Right atrium auricular region (tissue), 2 donors: Measurements from ENCODE around the gene MTR. TPM values are rescaled to one million over a fixed set of nuclear protein-coding genes. Genes with fewer than 3 reads are reported as not detected.
"Not testable (repeated sequence)": the region's sequence is repeated elsewhere in the genome, so short reads cannot be mapped to it uniquely, and the experiment has no call there.

ENCODE experiments used
- DNase-seq: peaks from one replicate; pipeline ENCODE4 v3.0.0-alpha.2; 2019; ENCODE audit warnings: low spot score
- H3K27ac ChIP-seq, 2 donors: fragments of 200-600 bp; sonication (generic); 1 replicate in 1 of 2; 2 replicates in 1 of 2; pipeline ENCODE4 v1.5.1; 2016 to 2019
- H3K27me3 ChIP-seq, 2 donors: fragments of 200-600 bp; sonication (generic); one replicate each; pipeline versions ENCODE4 v1.5.1 to v1.6.0; 2017 to 2019
- H3K36me3 ChIP-seq: fragments of 200-600 bp; sonication (generic); one replicate; pipeline ENCODE4 v1.5.1; 2016
- H3K4me1 ChIP-seq, 2 donors: fragments of 200-600 bp; sonication (generic); one replicate each; pipeline versions ENCODE4 v1.5.1 to v1.6.0; 2017 to 2019
- H3K4me3 ChIP-seq, 2 donors: fragments of 200-600 bp; sonication (generic); 1 replicate in 1 of 2; 2 replicates in 1 of 2; pipeline ENCODE4 v1.5.1; 2017 to 2019; ENCODE audit warnings: mild to moderate bottlenecking in 1 of 2, moderate library complexity in 1 of 2
- H3K9me3 ChIP-seq, 2 donors: fragments of 200-600 bp; sonication (generic); one replicate each; pipeline ENCODE4 v1.5.1; 2019
- total RNA-seq, 2 donors: library from RNA; depleted of rRNA; stranded (reverse); fragments of >200 nt; gene quantifications; one replicate each; pipeline ENCODE4 v1.1.0, GENCODE V29; 2016
- TF ChIP-seq, protein P1 (sequence below), 2 donors: fragments of 200-600 bp; sonication (generic); IDR thresholded peaks; one replicate each; pipeline ENCODE4 v1.5.1; 2019; ENCODE audit warnings: antibody characterized with exemption in 2 of 2

MTR gene
- total RNA-seq, 2 donors from 2014 or later: 21.8 to 30.4 TPM

DNA sequence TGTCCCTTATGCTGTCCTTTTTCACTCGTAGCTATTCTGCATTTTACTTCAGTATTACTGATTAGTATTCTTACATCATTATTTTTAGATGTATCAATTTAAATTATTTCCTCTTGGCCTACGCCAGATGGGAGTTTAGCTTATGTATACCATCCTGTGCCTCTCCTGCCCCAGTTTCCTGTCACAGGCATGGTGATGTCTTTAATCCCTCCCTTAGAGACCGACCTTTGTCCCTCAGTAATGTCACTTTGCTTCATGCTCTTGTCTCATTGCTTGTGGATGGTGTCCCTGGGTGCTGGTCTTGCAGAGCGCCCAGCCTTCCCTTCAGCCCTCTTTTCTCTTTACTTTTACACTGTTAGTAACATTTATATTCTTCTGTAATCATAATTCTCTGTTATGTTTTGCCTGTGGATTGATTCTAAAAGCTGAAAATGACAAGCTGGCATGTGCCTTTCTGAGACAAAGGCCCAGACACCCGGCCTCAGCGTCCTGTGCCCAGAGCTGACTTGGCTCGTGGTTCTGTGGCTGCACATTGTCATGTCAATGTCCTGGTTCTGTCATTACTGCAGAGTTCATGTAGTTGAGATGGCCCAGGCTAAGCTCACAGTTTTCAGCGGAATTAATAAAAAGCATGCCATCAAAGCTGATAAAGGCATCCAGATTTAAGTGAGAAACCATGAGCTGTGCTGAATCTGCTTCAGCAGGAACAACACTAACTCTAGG, 100.7 kb downstream of the MTR start:
- TF ChIP-seq, protein P1, sequence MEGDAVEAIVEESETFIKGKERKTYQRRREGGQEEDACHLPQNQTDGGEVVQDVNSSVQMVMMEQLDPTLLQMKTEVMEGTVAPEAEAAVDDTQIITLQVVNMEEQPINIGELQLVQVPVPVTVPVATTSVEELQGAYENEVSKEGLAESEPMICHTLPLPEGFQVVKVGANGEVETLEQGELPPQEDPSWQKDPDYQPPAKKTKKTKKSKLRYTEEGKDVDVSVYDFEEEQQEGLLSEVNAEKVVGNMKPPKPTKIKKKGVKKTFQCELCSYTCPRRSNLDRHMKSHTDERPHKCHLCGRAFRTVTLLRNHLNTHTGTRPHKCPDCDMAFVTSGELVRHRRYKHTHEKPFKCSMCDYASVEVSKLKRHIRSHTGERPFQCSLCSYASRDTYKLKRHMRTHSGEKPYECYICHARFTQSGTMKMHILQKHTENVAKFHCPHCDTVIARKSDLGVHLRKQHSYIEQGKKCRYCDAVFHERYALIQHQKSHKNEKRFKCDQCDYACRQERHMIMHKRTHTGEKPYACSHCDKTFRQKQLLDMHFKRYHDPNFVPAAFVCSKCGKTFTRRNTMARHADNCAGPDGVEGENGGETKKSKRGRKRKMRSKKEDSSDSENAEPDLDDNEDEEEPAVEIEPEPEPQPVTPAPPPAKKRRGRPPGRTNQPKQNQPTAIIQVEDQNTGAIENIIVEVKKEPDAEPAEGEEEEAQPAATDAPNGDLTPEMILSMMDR (IDR thresholded peaks at IDR 0.05): no peak
- Histone ChIP-seq H3K36me3 (peaks cover 81% of the 10 kb centered on the region), H3K4me3 (no peak overlapping the region), H3K4me1 (peaks cover 0 to 30% of the 10 kb centered on the region in 2 donors), H3K27ac (peak overlapping the region; percentile 65 to 67), H3K27me3 (no peaks in the 10 kb centered on the region), H3K9me3 (no peaks in the 10 kb centered on the region)
- no peak for DNase-seq

DNA sequence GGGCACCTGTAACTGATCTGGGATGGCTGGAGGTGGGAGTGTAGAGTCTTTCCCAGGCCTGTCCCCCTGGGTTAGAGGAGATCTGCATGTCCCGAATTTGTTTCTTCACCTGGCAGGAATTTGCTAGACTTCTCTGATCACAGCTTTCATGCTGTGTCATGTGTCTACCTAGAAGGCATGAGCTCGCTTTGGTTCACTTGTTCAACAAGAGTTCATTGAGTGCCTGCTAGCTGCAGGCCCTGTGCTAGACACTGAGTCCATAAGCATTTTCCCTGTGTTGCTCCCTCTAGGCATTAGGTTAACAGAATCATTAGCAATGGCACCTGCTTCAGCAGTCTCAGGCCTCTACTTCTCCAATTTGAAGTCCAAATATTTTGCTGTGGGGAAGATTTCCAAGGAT, 101.6 kb downstream of the MTR start:
- Histone ChIP-seq H3K4me1 (peaks cover 0 to 21% of the 10 kb centered on the region in 2 donors), H3K27me3 (no peaks in the 10 kb centered on the region), H3K36me3 (peaks cover 80% of the 10 kb centered on the region), H3K4me3 (no peak overlapping the region), H3K27ac (peak overlapping the region; percentile 65 to 67), H3K9me3 (no peaks in the 10 kb centered on the region)
- DNase-seq: no peak
- TF ChIP-seq, protein P1 (IDR thresholded peaks at IDR 0.05): no peak

DNA sequence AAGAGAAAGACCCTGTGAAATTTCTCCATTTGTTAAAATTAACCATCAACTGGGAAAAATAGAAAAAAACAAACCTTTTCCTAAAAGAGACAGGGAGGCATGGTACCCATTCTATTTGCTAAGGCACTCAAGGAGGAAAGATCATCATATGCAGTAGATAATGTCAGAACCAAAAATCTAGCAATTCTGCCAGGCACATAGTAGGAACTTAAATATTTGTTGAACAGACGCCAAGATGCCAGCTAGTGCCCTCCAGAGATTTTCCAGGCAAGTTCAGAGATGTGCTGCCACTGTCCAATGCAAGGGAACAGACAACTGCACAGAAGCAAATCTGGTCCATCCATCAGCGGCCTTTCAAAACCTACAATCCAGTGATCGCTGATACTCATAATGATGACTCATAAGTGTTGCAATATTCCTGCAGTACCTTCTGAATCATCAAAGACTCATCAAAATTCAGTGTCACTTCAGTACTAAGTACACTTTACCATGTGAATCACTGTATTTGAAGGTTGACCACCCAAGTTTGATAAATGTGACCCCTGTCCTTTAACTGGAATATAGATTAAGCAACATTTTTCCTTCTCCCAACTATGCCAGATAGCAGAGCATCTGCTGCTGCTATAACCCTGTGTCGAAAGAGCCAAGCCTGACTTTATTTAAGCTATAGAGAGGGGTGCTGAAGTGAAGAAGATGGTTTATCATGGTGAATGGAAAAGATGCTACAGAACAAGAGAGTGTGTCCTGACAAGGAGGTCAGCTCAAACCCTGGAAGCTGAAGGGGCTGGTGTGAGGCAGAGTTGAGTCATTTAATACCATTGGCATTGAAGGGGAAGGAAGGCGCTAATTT, 110.0 kb downstream of the MTR start:
- no peak for DNase-seq
- H3K4me3 ChIP-seq: no peak overlapping the region
- no peak overlapping the region for H3K27ac ChIP-seq
- no peaks in the 10 kb centered on the region for H3K9me3 ChIP-seq
- TF ChIP-seq, protein P1 (IDR thresholded peaks at IDR 0.05): no peak
- H3K4me1 ChIP-seq: peaks cover 0 to 9% of the 10 kb centered on the region in 2 donors
- peaks cover 15% of the 10 kb centered on the region for H3K36me3 ChIP-seq
- no peaks in the 10 kb centered on the region for H3K27me3 ChIP-seq

DNA sequence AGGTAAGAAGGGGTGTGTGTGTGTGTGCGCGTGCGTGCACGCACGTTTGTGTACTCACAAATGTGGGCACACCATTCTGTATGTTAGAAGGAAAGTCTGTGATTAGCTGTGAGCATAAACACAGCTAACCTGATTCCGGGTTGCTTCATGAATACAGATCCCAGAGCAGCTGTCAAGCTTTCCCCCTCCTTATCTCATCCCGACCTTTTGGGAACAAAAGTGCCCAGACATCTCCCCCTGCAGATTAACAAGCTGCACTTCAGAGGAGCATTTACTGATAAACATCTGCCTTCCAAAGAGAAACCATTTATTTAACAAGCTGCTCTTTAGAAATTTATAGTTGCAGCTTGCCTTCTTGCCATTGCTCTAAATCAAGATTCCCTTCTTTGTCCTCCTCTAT, 112.1 kb downstream of the MTR start:
- H3K27ac ChIP-seq: no peak overlapping the region
- no peak overlapping the region for H3K4me3 ChIP-seq
- TF ChIP-seq, protein P1 (IDR thresholded peaks at IDR 0.05): no peak
- DNase-seq: no peak
- H3K36me3 ChIP-seq: no peaks in the 10 kb centered on the region
- no peaks in the 10 kb centered on the region for H3K27me3 ChIP-seq
- no peaks in the 10 kb centered on the region for H3K9me3 ChIP-seq
- peaks cover 0 to 9% of the 10 kb centered on the region in 2 donors for H3K4me1 ChIP-seq

DNA sequence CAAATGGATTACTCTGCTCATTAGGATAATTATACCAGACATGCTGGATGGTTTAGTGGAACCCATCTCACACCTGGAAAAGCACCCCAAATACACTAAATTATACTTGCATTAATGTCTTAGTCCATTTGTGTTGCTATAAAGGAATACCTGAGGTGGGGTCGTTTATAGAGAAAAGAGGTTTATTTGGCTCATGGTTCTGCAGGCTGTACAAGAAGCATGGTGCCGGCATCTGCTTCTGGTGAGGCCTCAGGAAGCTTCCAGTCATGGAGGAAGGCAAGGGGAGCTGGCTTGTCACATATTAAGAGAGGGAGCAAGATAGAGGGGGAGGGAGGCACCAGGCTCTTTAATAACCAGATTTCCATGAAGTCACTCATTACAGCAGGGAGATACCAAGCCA, 113.6 kb downstream of the MTR start:
- no peak for DNase-seq
- H3K27ac ChIP-seq: no peak overlapping the region

DNA sequence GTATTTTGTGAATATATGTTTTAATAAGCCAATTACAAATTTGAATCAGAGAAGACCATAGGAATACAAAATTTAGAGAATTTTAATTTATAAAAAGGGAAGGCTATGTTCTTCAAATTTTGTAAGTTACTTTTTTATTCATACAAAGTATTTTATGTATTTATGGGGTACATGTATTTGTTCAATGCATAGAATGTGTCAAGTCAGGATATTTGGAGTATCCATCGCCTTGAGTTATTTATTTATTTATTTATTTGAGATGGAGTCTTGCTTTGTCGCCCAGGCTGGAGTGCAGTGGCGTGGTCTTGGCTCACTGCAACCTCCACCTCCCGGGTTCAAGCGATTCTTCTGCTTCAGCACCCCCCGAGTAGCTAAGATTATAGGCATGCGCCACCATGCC, 116.0 kb downstream of the MTR start:
- H3K4me1 ChIP-seq, H3K36me3 ChIP-seq, H3K9me3 ChIP-seq, DNase-seq, H3K4me3 ChIP-seq, H3K27ac ChIP-seq, H3K27me3 ChIP-seq: not testable (repeated sequence)

More for the DNA sequence above, 113.6 kb downstream of the MTR start:
- Histone ChIP-seq H3K4me3 (no peak overlapping the region), H3K27me3 (no peaks in the 10 kb centered on the region), H3K9me3 (no peaks in the 10 kb centered on the region), H3K4me1 (peaks cover 0 to 9% of the 10 kb centered on the region in 2 donors), H3K36me3 (no peaks in the 10 kb centered on the region)
- TF ChIP-seq, protein P1 (IDR thresholded peaks at IDR 0.05): no peak
